Neural cell (in vitro differentiated cells): ENCODE measurements around the gene SEMA7A. TPM values are rescaled to one million over a fixed set of nuclear protein-coding genes. Genes with fewer than 3 reads are reported as not detected.

Experiments used
- H2AFZ ChIP-seq: fragments of 200-600, 300-800 bp; sonication (generic), shearing (Covaris generic); 2 replicates; pipeline ENCODE4 v1.6.0; 2014; ENCODE audit warnings: low read depth, mild to moderate bottlenecking, antibody characterized with exemption, low read length, moderate library complexity
- H3F3A ChIP-seq: fragments of 200-600 bp; shearing (Covaris generic); 2 replicates; pipeline ENCODE4 v1.6.1; 2016; ENCODE audit warnings: mild to moderate bottlenecking, moderate library complexity, mixed read lengths, antibody characterized with exemption, low read length; ENCODE audit not compliant: insufficient read depth, poor library complexity, severe bottlenecking
- H3K27ac ChIP-seq: fragments of 200-600, 300-800 bp; sonication (generic), shearing (Covaris generic); 2 replicates; pipeline ENCODE4 v1.5.1; 2014; ENCODE audit warnings: mild to moderate bottlenecking, low read length, moderate library complexity
- H3K27me3 ChIP-seq: fragments of 300-800, 200-600 bp; sonication (generic), shearing (Covaris generic); 2 replicates; pipeline ENCODE4 v1.6.0; 2014; ENCODE audit warnings: mild to moderate bottlenecking, low read depth, low read length, moderate library complexity; ENCODE audit not compliant: insufficient read depth
- H3K36me3 ChIP-seq: fragments of 300-800, 200-600 bp; sonication (generic), shearing (Covaris generic); 2 replicates; pipeline ENCODE4 v1.5.1; 2014; ENCODE audit warnings: mild to moderate bottlenecking, antibody characterized with exemption, low read length, moderate library complexity; ENCODE audit not compliant: insufficient read depth
- H3K4me2 ChIP-seq: fragments of 300-800, 200-600 bp; sonication (generic), shearing (Covaris generic); 2 replicates; pipeline ENCODE4 v1.6.0; 2014; ENCODE audit warnings: mild to moderate bottlenecking, low read length
- H3K4me3 ChIP-seq: fragments of 300-800, 200-600 bp; sonication (generic), shearing (Covaris generic); 2 replicates; pipeline ENCODE4 v1.5.1; 2014; ENCODE audit warnings: mild to moderate bottlenecking, low read length, moderate library complexity
- H3K79me2 ChIP-seq: fragments of 200-600 bp; shearing (Covaris generic); replicated peaks from 2 replicates; pipeline ENCODE4 v1.6.0; 2014; ENCODE audit warnings: mild to moderate bottlenecking, low read length, moderate library complexity; ENCODE audit not compliant: insufficient read depth
- H3K9ac ChIP-seq: fragments of 300-800, 200-600 bp; sonication (generic), shearing (Covaris generic); 2 replicates; pipeline ENCODE4 v1.6.1; 2016; ENCODE audit warnings: mild to moderate bottlenecking, low read length, mixed read lengths
- H3K9me2 ChIP-seq: fragments of 200-600 bp; shearing (Covaris generic); 2 replicates; pipeline ENCODE4 v1.6.1; 2016; ENCODE audit warnings: mild to moderate bottlenecking, low read length, mixed read lengths; ENCODE audit not compliant: insufficient read depth
- H3K9me3 ChIP-seq: fragments of 200-600, 300-800 bp; sonication (generic), shearing (Covaris generic); 2 replicates; pipeline ENCODE4 v1.6.1; 2016; ENCODE audit warnings: mild to moderate bottlenecking, mixed run types, low read length, moderate library complexity, mixed read lengths
- H4K20me1 ChIP-seq: fragments of 200-600 bp; shearing (Covaris generic); 2 replicates; pipeline ENCODE4 v1.6.1; 2016; ENCODE audit warnings: mild to moderate bottlenecking, mixed run types; ENCODE audit not compliant: insufficient read depth
- EP300 ChIP-seq: fragments of 450-650 bp; conservative IDR thresholded peaks from 2 replicates; pipeline ENCODE4 v1.6.1; 2014; ENCODE audit warnings: antibody characterized with exemption, mild to moderate bottlenecking, moderate library complexity; ENCODE audit not compliant: poor library complexity, severe bottlenecking
- EZH2 ChIP-seq: fragments of 200-600, 300-800 bp; shearing (Covaris generic), sonication (generic); IDR thresholded peaks from 2 replicates; pipeline ENCODE4 v1.6.1; 2014; ENCODE audit warnings: antibody characterized with exemption, low read length, borderline replicate concordance, mild to moderate bottlenecking; ENCODE audit not compliant: insufficient read depth, poor library complexity, severe bottlenecking
- MXI1 ChIP-seq: fragments of 450-650 bp; conservative IDR thresholded peaks from 2 replicates; pipeline ENCODE4 v1.6.1; 2014; ENCODE audit warnings: antibody characterized with exemption, mild to moderate bottlenecking; ENCODE audit not compliant: poor library complexity, severe bottlenecking
- POLR2AphosphoS5 ChIP-seq: IDR thresholded peaks from 2 replicates; pipeline ENCODE4 v1.6.1; 2012
- RAD21 ChIP-seq: fragments of 450-650 bp; conservative IDR thresholded peaks from 2 replicates; pipeline ENCODE4 v1.6.1; 2014; ENCODE audit warnings: antibody characterized with exemption, mild to moderate bottlenecking, moderate library complexity
- REST ChIP-seq: IDR thresholded peaks from 2 replicates; pipeline ENCODE4 v1.6.1; 2012; ENCODE audit warnings: borderline replicate concordance
- SMC3 ChIP-seq: fragments of 450-650 bp; conservative IDR thresholded peaks from 2 replicates; pipeline ENCODE4 v1.6.1; 2014; ENCODE audit warnings: antibody characterized with exemption, mild to moderate bottlenecking, moderate library complexity; ENCODE audit not compliant: poor library complexity
- TAF1 ChIP-seq: IDR thresholded peaks from 2 replicates; pipeline ENCODE4 v1.6.1; 2012; ENCODE audit warnings: low read depth
- polyA plus RNA-seq: library from polyadenylated mRNA; depleted of rRNA; stranded (reverse); fragments of >200 nt; gene quantifications from 2 replicates; pipeline ENCODE4 v1.2.3, GENCODE V29; 2014
- TF ChIP-seq, protein P1 (sequence below): fragments of 450-650 bp; IDR thresholded peaks from 2 replicates; pipeline ENCODE4 v1.5.1; 2014; ENCODE audit warnings: antibody characterized with exemption, mild to moderate bottlenecking, moderate library complexity; ENCODE audit not compliant: poor library complexity, severe bottlenecking

SEMA7A gene
- polyA plus RNA-seq, 1 donor from 2014 or later: 28.8 TPM

GRCh38 chr15:74417670-74418069, 16.1 kb downstream of the SEMA7A start:
- Histone ChIP-seq H3K9ac (no peak overlapping the region), H3K4me2 (no peak overlapping the region), H3K36me3 (no peaks in the 10 kb centered on the region), H3K4me3 (no peak overlapping the region), H3K79me2 (no peaks in the 10 kb centered on the region), H3K27me3 (no peaks in the 10 kb centered on the region), H3K9me3 (no peaks in the 10 kb centered on the region), H3F3A (no peaks in the 10 kb centered on the region), H3K27ac (no peak overlapping the region), H4K20me1 (no peaks in the 10 kb centered on the region), H2AFZ (no peak overlapping the region), H3K9me2 (no peaks in the 10 kb centered on the region)
- no peak for TF ChIP-seq EP300
- TF ChIP-seq, protein P1, sequence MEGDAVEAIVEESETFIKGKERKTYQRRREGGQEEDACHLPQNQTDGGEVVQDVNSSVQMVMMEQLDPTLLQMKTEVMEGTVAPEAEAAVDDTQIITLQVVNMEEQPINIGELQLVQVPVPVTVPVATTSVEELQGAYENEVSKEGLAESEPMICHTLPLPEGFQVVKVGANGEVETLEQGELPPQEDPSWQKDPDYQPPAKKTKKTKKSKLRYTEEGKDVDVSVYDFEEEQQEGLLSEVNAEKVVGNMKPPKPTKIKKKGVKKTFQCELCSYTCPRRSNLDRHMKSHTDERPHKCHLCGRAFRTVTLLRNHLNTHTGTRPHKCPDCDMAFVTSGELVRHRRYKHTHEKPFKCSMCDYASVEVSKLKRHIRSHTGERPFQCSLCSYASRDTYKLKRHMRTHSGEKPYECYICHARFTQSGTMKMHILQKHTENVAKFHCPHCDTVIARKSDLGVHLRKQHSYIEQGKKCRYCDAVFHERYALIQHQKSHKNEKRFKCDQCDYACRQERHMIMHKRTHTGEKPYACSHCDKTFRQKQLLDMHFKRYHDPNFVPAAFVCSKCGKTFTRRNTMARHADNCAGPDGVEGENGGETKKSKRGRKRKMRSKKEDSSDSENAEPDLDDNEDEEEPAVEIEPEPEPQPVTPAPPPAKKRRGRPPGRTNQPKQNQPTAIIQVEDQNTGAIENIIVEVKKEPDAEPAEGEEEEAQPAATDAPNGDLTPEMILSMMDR: no peak
- TF ChIP-seq SMC3: no peak
- TF ChIP-seq EZH2: no peak
- no peak for TF ChIP-seq TAF1
- no peak for TF ChIP-seq POLR2AphosphoS5
- no peak for TF ChIP-seq RAD21
- TF ChIP-seq MXI1: no peak

GRCh38 chr15:74417225-74417624, 16.5 kb downstream of the SEMA7A start:
- no peak overlapping the region for H3K27ac ChIP-seq
- no peaks in the 10 kb centered on the region for H3F3A ChIP-seq
- H3K4me2 ChIP-seq: no peak overlapping the region
- H3K27me3 ChIP-seq: no peaks in the 10 kb centered on the region
- H3K36me3 ChIP-seq: no peaks in the 10 kb centered on the region
- H3K9me2 ChIP-seq: no peaks in the 10 kb centered on the region
- no peak for TF ChIP-seq REST
- TF ChIP-seq POLR2AphosphoS5: no peak
- no peak for TF ChIP-seq EP300
- TF ChIP-seq MXI1: no peak
- TF ChIP-seq EZH2: no peak
- TF ChIP-seq, protein P1: no peak
- no peak for TF ChIP-seq RAD21
- no peak for TF ChIP-seq SMC3
- no peak for TF ChIP-seq TAF1
- no peak overlapping the region for H3K4me3 ChIP-seq
- H3K79me2 ChIP-seq: no peaks in the 10 kb centered on the region
- H4K20me1 ChIP-seq: no peaks in the 10 kb centered on the region
- H2AFZ ChIP-seq: no peak overlapping the region
- no peaks in the 10 kb centered on the region for H3K9me3 ChIP-seq
- no peak overlapping the region for H3K9ac ChIP-seq
